Small intestine (tissue), 7 donors: ENCODE results near the gene BDH1. TPM values are rescaled to one million over a fixed set of nuclear protein-coding genes. Genes with fewer than 3 reads are reported as not detected.

Experiments used
- DNase-seq, 2 donors: peaks; one replicate each; pipeline versions ENCODE4 v3.0.0 to v3.0.0-alpha.2; 2013
- FAIRE-seq: peaks from 2 replicates; lab custom pipeline; 2012; peaks lifted over from hg19 to GRCh38; lab: Jason Lieb, UNC
- H3K27ac ChIP-seq, 3 donors: one replicate each; pipeline ENCODE4 v1.5.1; 2013; ENCODE audit warnings: low read length in 2 of 3, mild to moderate bottlenecking in 2 of 3, control low read depth in 1 of 3, inconsistent platforms in 1 of 3, low read depth in 1 of 3, moderate library complexity in 1 of 3
- H3K27me3 ChIP-seq, 3 donors: one replicate each; pipeline ENCODE4 v1.6.1; 2013; ENCODE audit warnings: low read length in 3 of 3, inconsistent platforms in 1 of 3; ENCODE audit not compliant: control insufficient read depth in 3 of 3, insufficient read depth in 3 of 3
- H3K36me3 ChIP-seq, 3 donors: one replicate each; pipeline ENCODE4 v1.6.1; 2013; ENCODE audit warnings: low read length in 3 of 3, inconsistent platforms in 1 of 3, low read depth in 1 of 3, mild to moderate bottlenecking in 1 of 3, moderate library complexity in 1 of 3; ENCODE audit not compliant: control insufficient read depth in 3 of 3, insufficient read depth in 2 of 3
- H3K4me1 ChIP-seq, 3 donors: one replicate each; pipeline ENCODE4 v1.6.1; 2013; ENCODE audit warnings: low read length in 2 of 3, inconsistent platforms in 1 of 3, low read depth in 1 of 3, mild to moderate bottlenecking in 1 of 3, moderate library complexity in 1 of 3; ENCODE audit not compliant: control insufficient read depth in 3 of 3, insufficient read depth in 2 of 3
- H3K4me3 ChIP-seq, 3 donors: one replicate each; pipeline ENCODE4 v1.5.1; 2013; ENCODE audit warnings: low read length in 3 of 3, control low read depth in 1 of 3, inconsistent platforms in 1 of 3, low read depth in 1 of 3, mild to moderate bottlenecking in 1 of 3, moderate library complexity in 1 of 3
- H3K9me3 ChIP-seq, 2 donors: one replicate each; pipeline ENCODE4 v1.6.1; 2013; ENCODE audit warnings: low read depth in 1 of 2, low read length in 1 of 2; ENCODE audit not compliant: control insufficient read depth in 2 of 2, insufficient read depth in 1 of 2
- WGBS, 3 donors: extraction: QIAGEN DNeasy Blood & Tissue Kit; methylation state at CpG; one replicate each; pipeline ENCODE4 v1.1.7; 2013; 5-methylcytosine and 5-hydroxymethylcytosine counted together
- polyA plus RNA-seq, 4 donors: library from polyadenylated mRNA; stranded (reverse) in 3 of 4; unstranded in 1 of 4; fragments of 200-250 nt in 3 of 4; fragments of 120-200 nt in 1 of 4; gene quantifications; one replicate each; pipeline versions ENCODE4 v1.2.1 to v1.2.3, GENCODE V29; 2013
- donor health status: healthy with polysubstance abuse.
- donor health status: control.
- donor health status: control.
- donor health status: Bipolar disorder and iron deficiency.
- donor health status: healthy.

BDH1 gene
- polyA plus RNA-seq, 4 donors = 71.1 to 101 (median 91.4) TPM

DNA sequence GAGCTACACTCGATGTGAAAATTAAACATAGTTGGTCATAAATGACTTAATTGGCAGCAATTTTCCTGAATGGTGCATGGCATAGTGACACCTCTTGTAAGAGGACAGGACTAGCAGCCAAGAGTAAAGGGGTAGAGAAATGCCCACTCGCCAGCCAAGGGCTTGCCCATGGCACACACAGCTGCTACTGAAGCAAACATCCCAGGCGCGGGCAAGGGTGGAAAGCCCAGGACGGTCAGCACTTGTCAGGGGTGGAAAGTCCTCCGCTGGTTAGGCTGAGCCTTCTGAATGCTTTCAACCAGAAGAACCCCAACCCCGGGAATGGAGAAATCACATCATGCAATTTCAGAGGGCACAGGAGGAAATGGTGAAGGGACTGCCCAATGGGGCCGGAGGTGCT, 31.6 kb downstream of the BDH1 start:
- FAIRE-seq (no peak), DNase-seq (no peak)
- Histone ChIP-seq H3K27me3 (no peaks in the 10 kb centered on the region), H3K36me3 (peaks cover 0 to 80% (median 0%) of the 10 kb centered on the region in 3 donors), H3K4me3 (no peak overlapping the region), H3K9me3 (no peaks in the 10 kb centered on the region), H3K27ac (no peak overlapping the region), H3K4me1 (peaks cover 6 to 37% (median 7%) of the 10 kb centered on the region in 3 donors)
- WGBS, 3 donors = 81 to 90% (median 84%) methylated on average over 8 of the region's 8 CpGs

DNA sequence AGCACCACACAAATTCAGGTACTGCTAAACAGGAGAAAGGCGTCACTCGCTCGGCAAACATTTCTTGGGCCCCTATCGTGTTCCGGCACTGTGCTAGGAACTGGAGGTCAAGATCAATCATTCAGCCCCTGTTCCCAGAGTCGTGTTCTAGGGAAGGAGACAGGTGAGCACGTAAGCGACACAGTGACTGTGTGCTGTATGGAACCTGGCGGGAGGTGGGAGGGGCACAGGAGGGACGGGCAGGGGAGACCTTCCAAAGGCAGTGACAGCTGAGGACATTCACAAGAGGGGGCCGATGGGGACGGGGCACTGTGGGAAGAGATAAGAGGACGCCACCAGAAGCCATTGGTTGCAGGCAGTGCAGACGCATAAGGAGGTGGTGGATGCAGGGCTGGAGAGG, 32.2 kb downstream of the BDH1 start:
- Histone ChIP-seq H3K36me3 (peaks cover 0 to 78% (median 0%) of the 10 kb centered on the region in 3 donors), H3K4me1 (peaks cover 6 to 37% (median 7%) of the 10 kb centered on the region in 3 donors), H3K4me3 (no peak overlapping the region), H3K27me3 (no peaks in the 10 kb centered on the region), H3K27ac (no peak overlapping the region), H3K9me3 (no peaks in the 10 kb centered on the region)
- FAIRE-seq (no peak), DNase-seq (no peak)
- WGBS, 3 donors = 86 to 89% (median 88%) methylated on average over 14 of the region's 14 CpGs

DNA sequence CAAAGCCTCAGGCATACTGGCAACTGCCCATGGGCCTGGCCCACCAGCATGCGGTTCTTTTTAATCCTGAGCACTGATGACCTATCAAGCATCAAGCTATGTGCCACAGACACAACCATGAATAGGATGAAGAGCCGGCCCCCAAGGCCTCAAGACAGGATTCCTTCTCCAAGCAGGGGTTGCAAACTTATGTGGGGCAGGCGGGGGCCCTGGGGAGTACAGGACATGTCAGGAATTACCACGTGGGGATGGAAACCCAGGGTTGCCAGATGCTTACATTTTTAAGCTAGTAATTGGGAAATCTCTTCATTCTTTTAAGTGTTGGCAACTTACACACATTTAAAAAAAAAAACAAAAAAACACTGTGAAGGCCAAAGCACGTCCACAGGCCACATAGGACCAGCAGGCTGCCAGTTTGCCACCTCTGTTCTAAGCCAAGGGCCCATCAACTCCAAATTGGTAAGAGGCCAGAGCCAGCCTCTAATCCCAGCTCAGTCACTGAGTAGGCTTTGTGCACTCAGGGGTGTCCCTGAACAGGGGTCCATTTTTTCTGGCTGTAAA, 32.8 kb downstream of the BDH1 start:
- Histone ChIP-seq H3K36me3 (peaks cover 0 to 73% (median 0%) of the 10 kb centered on the region in 3 donors), H3K27me3 (no peaks in the 10 kb centered on the region), H3K9me3 (no peaks in the 10 kb centered on the region), H3K4me3 (no peak overlapping the region), H3K4me1 (peaks cover 6 to 34% (median 7%) of the 10 kb centered on the region in 3 donors), H3K27ac (peak overlapping the region; percentile 88 to 97 (median 94))
- FAIRE-seq (no peak), DNase-seq (no peak)
- 81 to 84% (median 83%) methylated on average over 5 of the region's 5 CpGs for WGBS, 3 donors

GRCh38 chr3:197522183-197522715, 33.5 kb downstream of the BDH1 start:
- H3K36me3 ChIP-seq = peaks cover 0 to 67% (median 0%) of the 10 kb centered on the region in 3 donors
- H3K9me3 ChIP-seq = no peaks in the 10 kb centered on the region
- peak; percentile 87 to 94 for DNase-seq
- no peak overlapping the region for H3K4me3 ChIP-seq
- FAIRE-seq = no peak
- 47 to 67% (median 53%) methylated on average over 13 of the region's 13 CpGs for WGBS, 3 donors
- peaks cover 6 to 34% (median 7%) of the 10 kb centered on the region in 3 donors for H3K4me1 ChIP-seq
- H3K27ac ChIP-seq = peak overlapping the region; percentile 88 to 97 (median 94)
- H3K27me3 ChIP-seq = no peaks in the 10 kb centered on the region

DNA sequence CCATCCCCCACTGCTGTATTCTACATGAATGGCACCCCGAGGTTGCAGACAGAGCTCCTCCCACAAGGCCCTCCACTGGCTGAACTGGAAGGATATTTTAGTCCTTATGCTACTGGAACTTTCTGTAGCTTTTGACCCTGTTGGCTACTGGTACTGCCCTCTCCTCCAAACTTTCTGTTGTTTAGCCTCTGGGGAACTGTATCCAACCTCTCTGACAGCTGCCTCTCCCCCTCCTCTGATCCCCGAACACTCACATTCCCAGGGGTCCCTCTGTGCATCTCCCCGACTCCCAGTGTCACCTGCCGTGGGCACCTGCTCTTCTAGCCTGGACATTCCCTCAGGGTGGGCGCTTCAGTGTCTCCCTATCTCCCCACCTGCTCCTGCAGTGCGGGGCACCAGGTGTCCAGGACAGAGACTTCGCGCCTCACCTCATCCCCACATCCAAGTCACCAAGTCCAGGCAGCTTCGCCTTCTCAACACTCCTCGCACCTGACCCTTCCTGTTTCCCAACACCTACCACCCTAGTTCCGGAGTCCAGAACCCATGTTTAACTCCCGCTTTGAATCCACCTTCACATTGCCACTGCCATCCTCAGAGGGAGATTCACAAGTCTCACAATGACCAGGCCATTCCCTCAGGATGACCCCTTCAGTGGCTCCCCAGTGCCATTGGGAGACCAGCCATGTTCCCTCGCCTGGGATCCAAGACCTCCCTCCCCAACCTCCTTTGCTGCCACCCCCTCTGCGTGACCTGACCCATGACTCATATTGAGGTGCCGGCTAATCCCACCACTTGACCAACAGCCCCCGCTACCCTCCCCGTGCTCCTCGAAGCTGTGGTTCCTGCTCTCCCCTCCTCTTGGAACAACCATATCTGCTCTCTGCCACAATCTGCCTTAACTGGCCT, 34.2 kb downstream of the BDH1 start:
- H3K27ac ChIP-seq = peak overlapping the region; percentile 88 to 97 (median 94)
- H3K4me1 ChIP-seq = peaks cover 6 to 40% (median 7%) of the 10 kb centered on the region in 3 donors
- DNase-seq (peak in 1 of 2 donors; percentile 48), FAIRE-seq (no peak)
- H3K36me3 ChIP-seq = peaks cover 0 to 66% (median 0%) of the 10 kb centered on the region in 3 donors
- H3K9me3 ChIP-seq = no peaks in the 10 kb centered on the region
- H3K27me3 ChIP-seq = no peaks in the 10 kb centered on the region
- 66 to 80% (median 79%) methylated on average over 18 of the region's 18 CpGs for WGBS, 3 donors
- H3K4me3 ChIP-seq = no peak overlapping the region

DNA sequence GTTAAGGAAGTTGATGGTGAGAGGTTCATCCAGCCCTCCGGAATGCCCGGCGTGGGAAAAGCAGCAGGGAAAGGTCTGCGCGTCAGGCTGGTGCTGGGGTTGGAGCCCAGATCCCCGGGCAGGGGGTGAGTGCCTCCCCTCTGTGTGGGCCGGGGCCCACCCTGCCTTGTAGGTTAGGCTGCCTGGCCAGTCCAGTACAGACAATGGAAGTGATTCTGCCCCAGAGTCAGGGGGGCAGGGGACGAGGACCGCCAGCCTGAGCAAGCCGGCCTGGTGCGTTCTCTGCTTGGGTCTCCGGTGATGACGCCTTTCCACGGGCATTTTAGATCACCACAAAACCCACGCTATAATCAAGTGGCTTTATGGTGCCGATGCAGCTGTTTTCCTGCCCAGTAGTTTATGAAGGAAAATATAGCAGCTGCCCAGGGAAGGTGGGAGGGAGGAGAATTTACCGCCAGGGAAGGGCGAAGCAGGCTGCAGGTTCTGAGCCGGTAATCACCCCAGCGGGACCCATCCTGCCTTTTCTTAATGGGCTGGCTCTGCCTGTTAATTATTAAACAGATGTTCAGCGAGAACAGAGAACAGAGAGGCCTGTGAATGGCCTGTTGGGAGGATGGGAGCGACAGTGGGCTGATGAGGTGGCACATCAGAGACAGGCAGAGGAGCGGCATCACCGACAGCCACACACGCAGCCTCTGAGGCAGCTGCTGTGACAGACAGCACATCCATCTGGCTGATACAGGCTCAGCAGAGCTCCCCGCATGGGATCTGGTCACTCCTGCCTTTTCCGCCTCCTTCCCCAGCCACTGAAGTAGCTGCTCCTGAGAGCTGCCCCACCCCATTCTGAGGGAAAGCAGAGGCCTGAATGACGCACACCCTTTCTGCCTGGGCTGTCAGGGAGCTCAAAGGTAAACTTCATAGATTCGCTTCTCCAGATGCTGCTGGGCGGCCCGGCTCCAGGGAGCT, 35.2 kb downstream of the BDH1 start:
- no peak for FAIRE-seq
- peak overlapping the region in 2 of 3 donors; percentile 0 to 25 for H3K4me3 ChIP-seq
- H3K27ac ChIP-seq = peak overlapping the region; percentile 85 to 97 (median 94)
- peaks cover 6 to 49% (median 7%) of the 10 kb centered on the region in 3 donors for H3K4me1 ChIP-seq
- peaks cover 0 to 63% (median 0%) of the 10 kb centered on the region in 3 donors for H3K36me3 ChIP-seq
- H3K9me3 ChIP-seq = no peaks in the 10 kb centered on the region
- peak; percentile 96 to 99 for DNase-seq
- WGBS, 3 donors = 19 to 55% (median 40%) methylated on average over 31 of the region's 31 CpGs
- H3K27me3 ChIP-seq = no peaks in the 10 kb centered on the region

DNA sequence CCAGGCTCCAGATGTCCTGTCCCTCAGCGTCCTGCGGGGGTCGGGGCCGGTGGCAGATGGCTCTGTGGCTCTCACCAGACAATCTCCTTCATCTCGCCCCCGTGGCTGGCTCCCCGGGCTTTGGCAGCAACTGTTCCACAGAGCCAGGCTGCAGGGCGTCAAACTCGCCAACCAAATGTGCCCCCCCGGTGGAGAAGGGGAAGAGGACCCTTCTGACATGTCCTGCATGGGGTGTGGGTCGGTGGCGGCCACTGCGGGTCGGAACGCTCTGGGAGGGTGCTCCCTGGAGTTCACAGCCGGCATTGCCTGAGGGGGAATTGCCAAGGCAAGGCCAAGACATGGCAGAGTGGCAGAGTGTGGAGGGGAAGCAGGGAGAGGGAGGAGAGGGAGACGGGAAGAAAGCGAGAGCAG, 36.0 kb downstream of the BDH1 start:
- H3K27me3 ChIP-seq = no peaks in the 10 kb centered on the region
- peak overlapping the region; percentile 85 to 97 (median 94) for H3K27ac ChIP-seq
- WGBS, 3 donors = 66 to 88% (median 74%) methylated on average over 14 to 18 of the region's 18 CpGs
- peaks cover 6 to 57% (median 7%) of the 10 kb centered on the region in 3 donors for H3K4me1 ChIP-seq
- no peaks in the 10 kb centered on the region for H3K9me3 ChIP-seq
- H3K4me3 ChIP-seq = peak overlapping the region in 1 of 3 donors; percentile 25
- peaks cover 0 to 63% (median 0%) of the 10 kb centered on the region in 3 donors for H3K36me3 ChIP-seq
- DNase-seq (no peak), FAIRE-seq (no peak)
